HepG2 (cell line): ENCODE data around the gene COG1. TPM values are rescaled to one million over a fixed set of nuclear protein-coding genes. Genes with fewer than 3 reads are reported as not detected.

ENCODE experiments used
- BHLHE40 ChIP-seq: IDR thresholded peaks from 2 replicates; pipeline ENCODE4 v1.6.1; 2011; ENCODE audit warnings: low read length, improper control_type of control experiment
- FOSL2 ChIP-seq: sonication (generic); formaldehyde crosslinking; IDR thresholded peaks from 2 replicates; pipeline ENCODE4 v1.4.0; 2020; ENCODE audit warnings: missing genetic modification reagents
- FOXA3 ChIP-seq: IDR thresholded peaks from 2 replicates; pipeline ENCODE4 v1.6.1; 2016; ENCODE audit warnings: missing genetic modification reagents, missing compliant biosample characterization
- HNF4G ChIP-seq, 2 experiments: sonication (generic) in 1 of 2; formaldehyde crosslinking in 1 of 2; IDR thresholded peaks; 2 replicates each; pipeline versions ENCODE4 v1.4.0 to v1.6.1; 2011 to 2020; ENCODE audit warnings: borderline replicate concordance in 2 of 2, low read depth in 2 of 2, mild to moderate bottlenecking in 2 of 2, low read length in 1 of 2, missing genetic modification reagents in 1 of 2, moderate library complexity in 1 of 2
- PAWR ChIP-seq: sonication (generic); formaldehyde crosslinking; IDR thresholded peaks from 2 replicates; pipeline ENCODE4 v1.4.0; 2020; ENCODE audit warnings: missing genetic modification reagents, mild to moderate bottlenecking, borderline replicate concordance
- SATB2 ChIP-seq: sonication (generic); formaldehyde crosslinking; IDR thresholded peaks from 2 replicates; pipeline ENCODE4 v1.5.0; 2020; ENCODE audit warnings: missing genetic modification reagents
- SIN3A ChIP-seq: IDR thresholded peaks from 2 replicates; pipeline ENCODE4 v1.6.1; 2011; ENCODE audit warnings: low read depth, mild to moderate bottlenecking, control low read depth, low read length, borderline replicate concordance
- SRSF4 ChIP-seq: fragments of 200-400 bp; formaldehyde crosslinking; IDR thresholded peaks from one replicate; pipeline ENCODE4 v1.6.1; 2018; ENCODE audit warnings: mild to moderate bottlenecking, low read depth, low read length, moderate library complexity; ENCODE audit not compliant: poor library complexity, severe bottlenecking
- TOE1 ChIP-seq: sonication (generic); formaldehyde crosslinking; IDR thresholded peaks from 2 replicates; pipeline ENCODE4 v1.4.0; 2020; ENCODE audit warnings: mild to moderate bottlenecking, missing genetic modification reagents
- ZNF121 ChIP-seq: sonication (generic); formaldehyde crosslinking; IDR thresholded peaks from 2 replicates; pipeline ENCODE4 v1.5.0; 2020; ENCODE audit warnings: mild to moderate bottlenecking, missing genetic modification reagents
- ZNF142 ChIP-seq: sonication (generic); formaldehyde crosslinking; IDR thresholded peaks from 2 replicates; pipeline ENCODE4 v1.4.0; 2020; ENCODE audit warnings: missing genetic modification reagents
- ZNF547 ChIP-seq: sonication (generic); formaldehyde crosslinking; IDR thresholded peaks from 2 replicates; pipeline ENCODE4 v1.5.1; 2020; ENCODE audit warnings: mild to moderate bottlenecking, missing genetic modification reagents
- ZNF615 ChIP-seq: sonication (generic); formaldehyde crosslinking; IDR thresholded peaks from 2 replicates; pipeline ENCODE4 v1.5.0; 2020; ENCODE audit warnings: mild to moderate bottlenecking, missing genetic modification reagents, borderline replicate concordance
- polyA plus RNA-seq, 8 experiments: library from polyadenylated mRNA; depleted of rRNA in 3 of 8; stranded (reverse) in 7 of 8; unstranded in 1 of 8; fragments of >200 nt; fragmentation: Illumina TruSeq in 4 of 8; extraction: Trizol in 4 of 8; gene quantifications; 2 replicates each; pipeline versions ENCODE4 v1.2.1 to v1.2.3, GENCODE V29; 2011 to 2016; ENCODE audit warnings: low read depth in 4 of 8, missing spikeins in 1 of 8, mixed read lengths in 1 of 8; ENCODE audit not compliant: insufficient read depth in 1 of 8
- total RNA-seq, 5 experiments: library from RNA; depleted of rRNA; stranded (reverse); fragments of >200 nt; fragmentation: Illumina TruSeq; extraction: Trizol; gene quantifications; 2 replicates each; pipeline ENCODE4 v1.2.3, GENCODE V29; 2016; ENCODE audit warnings: low read depth in 1 of 5
- TF ChIP-seq, protein P1 (sequence below): sonication (generic); formaldehyde crosslinking; IDR thresholded peaks from 2 replicates; pipeline ENCODE4 v1.8.1; 2023; ENCODE audit warnings: mild to moderate bottlenecking, missing genetic modification reagents, borderline replicate concordance
- TF ChIP-seq, protein P2 (sequence below): IDR thresholded peaks from 2 replicates; pipeline ENCODE4 v1.6.1; 2016; ENCODE audit warnings: low read depth
- TF ChIP-seq, protein P3 (sequence below): sonication (generic); formaldehyde crosslinking; IDR thresholded peaks from 2 replicates; pipeline ENCODE4 v1.4.0; 2020; ENCODE audit warnings: missing genetic modification reagents
- TF ChIP-seq, protein P4 (sequence below): sonication (generic); formaldehyde crosslinking; IDR thresholded peaks from 2 replicates; pipeline ENCODE4 v1.5.0; 2020; ENCODE audit warnings: mild to moderate bottlenecking, missing genetic modification reagents, borderline replicate concordance

The COG1 gene
- total and polyA plus RNA-seq, 2 of the 13 experiments (the other 11 are each of a cell fraction or from before 2014, with no cell fraction given) = 36.6 to 39.7 TPM

- no peak for TF ChIP-seq PAWR
- TF ChIP-seq ZNF615 = no peak
- TF ChIP-seq SRSF4 = no peak
- peak; percentile 27 for TF ChIP-seq SIN3A
- TF ChIP-seq BHLHE40 = no peak
- TF ChIP-seq, protein P1, sequence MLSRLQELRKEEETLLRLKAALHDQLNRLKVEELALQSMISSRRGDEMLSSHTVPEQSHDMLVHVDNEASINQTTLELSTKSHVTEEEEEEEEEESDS = no peak
- TF ChIP-seq ZNF547 (CRISPR knock-in tag) = no peak
- TF ChIP-seq ZNF142 (CRISPR knock-in tag) = no peak
- TF ChIP-seq ZNF121 (CRISPR knock-in tag) = no peak
- TF ChIP-seq FOXA3 (CRISPR knock-in tag) = no peak
- TF ChIP-seq, protein P2, sequence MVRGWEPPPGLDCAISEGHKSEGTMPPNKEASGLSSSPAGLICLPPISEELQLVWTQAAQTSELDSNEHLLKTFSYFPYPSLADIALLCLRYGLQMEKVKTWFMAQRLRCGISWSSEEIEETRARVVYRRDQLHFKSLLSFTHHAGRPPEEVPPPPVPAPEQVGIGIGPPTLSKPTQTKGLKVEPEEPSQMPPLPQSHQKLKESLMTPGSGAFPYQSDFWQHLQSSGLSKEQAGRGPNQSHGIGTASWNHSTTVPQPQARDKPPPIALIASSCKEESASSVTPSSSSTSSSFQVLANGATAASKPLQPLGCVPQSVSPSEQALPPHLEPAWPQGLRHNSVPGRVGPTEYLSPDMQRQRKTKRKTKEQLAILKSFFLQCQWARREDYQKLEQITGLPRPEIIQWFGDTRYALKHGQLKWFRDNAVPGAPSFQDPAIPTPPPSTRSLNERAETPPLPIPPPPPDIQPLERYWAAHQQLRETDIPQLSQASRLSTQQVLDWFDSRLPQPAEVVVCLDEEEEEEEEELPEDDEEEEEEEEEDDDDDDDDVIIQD (CRISPR knock-in tag) = no peak
- no peak for TF ChIP-seq HNF4G (IDR thresholded peaks at IDR 0.05; ENCODE audit: borderline replicate concordance, low read depth, low read length)
- TF ChIP-seq HNF4G (CRISPR knock-in tag; IDR thresholded peaks at IDR 0.05; ENCODE audit: borderline replicate concordance, low read depth) = no peak
- TF ChIP-seq TOE1 (CRISPR knock-in tag) = no peak
- 0 out of 2 replicates have a peak, but pooled peaks have one; percentile 12 for TF ChIP-seq SATB2
- TF ChIP-seq, protein P3, sequence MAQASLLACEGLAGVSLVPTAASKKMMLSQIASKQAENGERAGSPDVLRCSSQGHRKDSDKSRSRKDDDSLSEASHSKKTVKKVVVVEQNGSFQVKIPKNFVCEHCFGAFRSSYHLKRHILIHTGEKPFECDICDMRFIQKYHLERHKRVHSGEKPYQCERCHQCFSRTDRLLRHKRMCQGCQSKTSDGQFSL = no peak
- TF ChIP-seq, protein P4, sequence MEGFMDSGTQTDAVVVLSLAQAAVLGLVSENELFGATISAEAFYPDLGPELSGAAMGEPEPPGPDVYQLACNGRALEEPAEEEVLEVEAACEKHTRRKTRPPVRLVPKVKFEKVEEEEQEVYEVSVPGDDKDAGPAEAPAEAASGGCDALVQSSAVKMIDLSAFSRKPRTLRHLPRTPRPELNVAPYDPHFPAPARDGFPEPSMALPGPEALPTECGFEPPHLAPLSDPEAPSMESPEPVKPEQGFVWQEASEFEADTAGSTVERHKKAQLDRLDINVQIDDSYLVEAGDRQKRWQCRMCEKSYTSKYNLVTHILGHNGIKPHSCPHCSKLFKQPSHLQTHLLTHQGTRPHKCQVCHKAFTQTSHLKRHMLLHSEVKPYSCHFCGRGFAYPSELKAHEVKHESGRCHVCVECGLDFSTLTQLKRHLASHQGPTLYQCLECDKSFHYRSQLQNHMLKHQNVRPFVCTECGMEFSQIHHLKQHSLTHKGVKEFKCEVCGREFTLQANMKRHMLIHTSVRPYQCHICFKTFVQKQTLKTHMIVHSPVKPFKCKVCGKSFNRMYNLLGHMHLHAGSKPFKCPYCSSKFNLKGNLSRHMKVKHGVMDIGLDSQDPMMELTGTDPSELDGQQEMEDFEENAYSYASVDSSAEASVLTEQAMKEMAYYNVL = no peak
- no peak for TF ChIP-seq FOSL2 (CRISPR knock-in tag)
These were observed 39.9 kb downstream of the COG1 start (continued) for GRCh38 chr17:73232587-73233373.
